Activated T-cell treated with anti-CD3 and anti-CD28 coated beads, Interleukin-2, amount 50 U/mL, for 4 hours (primary cell): ENCODE results near the gene CYB5B. TPM values are rescaled to one million over a fixed set of nuclear protein-coding genes. Genes with fewer than 3 reads are reported as not detected.

Experiments used
- ATAC-seq, 2 donors: fragments of 200-7000 bp; cut with Tn5 transposase; one replicate each; pipeline ENCODE4 v1.10.0; 2021
- DNase-seq: peaks from one replicate; pipeline ENCODE4 v3.0.0-alpha.2; 2020
- H3K27me3 Mint-ChIP-seq: one replicate; pipeline ENCODE4 v1.8.0; 2021; ENCODE audit warnings: low read depth, mixed read lengths
- H3K36me3 Mint-ChIP-seq: one replicate; pipeline ENCODE4 v1.8.0; 2022; ENCODE audit warnings: mixed read lengths; ENCODE audit not compliant: insufficient read depth
- H3K4me1 Mint-ChIP-seq: one replicate; pipeline ENCODE4 v1.8.0; 2021; ENCODE audit warnings: low read depth, mixed read lengths
- H3K4me3 Mint-ChIP-seq: one replicate; pipeline ENCODE4 v1.8.0; 2021; ENCODE audit warnings: mild to moderate bottlenecking, moderate library complexity, mixed read lengths
- H3K9me3 Mint-ChIP-seq: one replicate; pipeline ENCODE4 v1.8.0; 2021; ENCODE audit warnings: mixed read lengths
- total RNA-seq, 3 donors: library from RNA; stranded (reverse); gene quantifications; one replicate each; pipeline ENCODE4 v1.2.1, GENCODE V29; 2021

CYB5B gene
- total RNA-seq, 3 donors from 2014 or later: 112 to 124 (median 114) TPM

DNA sequence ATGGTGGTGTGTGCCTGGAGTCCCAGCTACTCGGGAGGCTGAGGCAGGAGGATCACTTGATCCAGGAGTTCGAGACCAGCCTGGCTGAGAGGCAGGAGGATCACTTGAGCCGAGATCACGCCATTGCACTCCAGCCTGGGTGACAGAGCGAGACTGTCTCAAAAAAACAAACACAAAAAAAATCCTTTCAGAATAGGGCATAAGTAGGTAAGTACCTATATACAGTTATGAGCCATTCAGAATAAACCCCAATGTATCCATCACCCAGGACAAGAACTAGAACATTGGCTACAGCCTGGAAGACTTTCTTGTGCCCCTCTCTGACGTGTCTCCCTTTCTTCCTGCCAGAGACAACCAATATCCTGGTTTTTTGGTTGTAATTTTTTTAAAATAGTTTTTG, 54.3 kb downstream of the CYB5B start:
- Mint-ChIP-seq H3K4me1 (no peaks in the 10 kb centered on the region), H3K9me3 (no peaks in the 10 kb centered on the region), H3K27me3 (no peaks in the 10 kb centered on the region), H3K36me3 (peaks cover 2% of the 10 kb centered on the region), H3K4me3 (no peak overlapping the region)
- DNase-seq: no peak
- ATAC-seq: no peak

DNA sequence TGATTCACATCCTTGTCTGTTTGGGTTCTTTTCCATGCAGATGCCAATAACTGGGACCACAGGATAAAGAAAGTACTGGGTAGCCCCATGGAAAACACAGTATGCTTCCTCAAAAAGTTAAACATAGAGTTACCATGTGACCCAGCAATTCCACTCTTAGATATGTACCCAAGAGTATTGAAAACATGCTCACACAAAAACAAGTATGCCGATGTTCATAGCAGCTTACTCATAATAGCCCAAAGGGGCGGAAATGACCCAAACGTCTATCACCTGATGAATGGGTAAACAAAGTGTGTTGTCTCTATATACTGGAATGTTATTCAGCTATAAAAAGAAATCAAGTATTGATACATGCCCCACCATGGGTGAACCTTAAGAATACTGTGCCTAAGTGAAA, 55.4 kb downstream of the CYB5B start:
- Mint-ChIP-seq H3K9me3 (no peaks in the 10 kb centered on the region), H3K4me1 (no peaks in the 10 kb centered on the region), H3K4me3 (no peak overlapping the region), H3K27me3 (no peaks in the 10 kb centered on the region), H3K36me3 (peaks cover 2% of the 10 kb centered on the region)
- DNase-seq (no peak), ATAC-seq (no peak)

DNA sequence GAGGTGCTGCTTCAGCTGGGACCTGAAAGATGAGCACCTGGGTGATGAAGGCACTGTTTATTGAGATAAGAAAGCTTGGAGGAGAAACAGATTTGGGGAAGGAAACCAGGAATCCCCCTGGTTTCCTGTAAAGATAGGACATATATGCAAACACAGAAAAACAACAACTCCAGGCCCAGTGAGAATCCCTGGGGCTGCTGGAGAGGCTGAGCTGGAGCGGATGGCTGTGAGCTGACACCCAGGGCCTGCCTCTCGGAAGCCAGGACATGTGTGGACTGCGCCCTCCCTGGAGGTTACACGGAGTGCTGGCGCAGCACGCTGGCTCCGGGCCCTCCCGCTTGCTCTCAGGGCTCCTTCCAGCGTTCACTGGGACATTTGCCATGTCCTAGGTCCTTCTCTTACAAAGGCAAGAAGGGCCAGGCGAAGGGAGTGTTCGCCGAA, 57.5 kb downstream of the CYB5B start:
- DNase-seq: no peak
- Mint-ChIP-seq H3K27me3 (peaks cover 4% of the 10 kb centered on the region), H3K4me1 (no peaks in the 10 kb centered on the region), H3K4me3 (no peak overlapping the region), H3K36me3 (peaks cover 2% of the 10 kb centered on the region), H3K9me3 (no peaks in the 10 kb centered on the region)
- no peak for ATAC-seq

DNA sequence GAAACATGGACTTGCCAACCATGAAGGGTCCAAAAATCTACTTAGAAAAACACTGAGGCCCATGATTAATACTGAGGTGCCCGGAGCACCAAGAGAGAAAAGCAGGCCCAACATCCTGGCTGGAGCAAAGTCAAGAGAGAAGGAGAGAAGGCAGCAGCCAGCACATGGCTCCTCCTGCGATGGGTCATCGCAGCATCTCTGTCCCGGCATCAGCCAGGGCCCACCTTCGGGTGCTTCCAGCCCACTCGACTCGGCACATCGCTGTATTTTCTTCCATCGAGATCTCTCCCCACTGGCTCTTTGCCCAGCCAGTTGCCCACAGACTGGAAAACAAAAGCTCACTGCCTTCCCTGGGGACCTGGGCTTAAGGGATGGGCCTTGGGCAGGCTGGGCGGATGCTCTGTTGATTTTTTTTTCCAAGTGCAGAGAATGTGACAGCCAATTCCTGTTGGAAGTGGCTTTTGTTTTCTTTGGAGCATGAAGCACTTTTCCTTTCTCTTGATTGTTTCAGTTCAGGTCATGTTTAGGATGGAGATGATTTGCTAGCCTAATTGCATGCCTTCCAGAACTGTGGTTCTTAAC, 58.1 kb downstream of the CYB5B start:
- Mint-ChIP-seq H3K4me1 (no peaks in the 10 kb centered on the region), H3K36me3 (peaks cover 2% of the 10 kb centered on the region), H3K9me3 (no peaks in the 10 kb centered on the region), H3K27me3 (peaks cover 4% of the 10 kb centered on the region), H3K4me3 (no peak overlapping the region)
- no peak for ATAC-seq
- DNase-seq: no peak

DNA sequence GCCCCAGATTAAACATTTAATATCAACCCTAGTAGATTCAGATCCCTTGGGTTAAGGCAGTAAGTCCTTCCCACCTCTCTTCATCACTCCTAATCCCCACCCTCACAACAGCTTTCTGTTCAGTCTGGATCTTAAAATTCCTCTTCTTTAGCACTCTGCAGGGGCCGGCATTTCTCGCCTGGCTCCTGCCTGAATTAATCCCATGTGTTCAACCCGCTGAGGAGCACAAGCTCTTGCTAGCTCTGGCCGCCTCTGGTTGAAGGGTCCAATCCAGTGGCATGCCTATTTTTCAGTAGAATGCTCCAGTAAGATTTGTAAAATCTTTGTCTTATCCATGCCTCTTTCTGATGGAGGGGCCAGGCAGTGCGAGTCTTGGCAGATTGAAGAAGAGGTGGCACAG, 59.2 kb downstream of the CYB5B start:
- Mint-ChIP-seq H3K4me1 (no peaks in the 10 kb centered on the region), H3K36me3 (peaks cover 2% of the 10 kb centered on the region), H3K9me3 (no peaks in the 10 kb centered on the region), H3K4me3 (no peak overlapping the region), H3K27me3 (peaks cover 4% of the 10 kb centered on the region)
- no peak for DNase-seq
- no peak for ATAC-seq

DNA sequence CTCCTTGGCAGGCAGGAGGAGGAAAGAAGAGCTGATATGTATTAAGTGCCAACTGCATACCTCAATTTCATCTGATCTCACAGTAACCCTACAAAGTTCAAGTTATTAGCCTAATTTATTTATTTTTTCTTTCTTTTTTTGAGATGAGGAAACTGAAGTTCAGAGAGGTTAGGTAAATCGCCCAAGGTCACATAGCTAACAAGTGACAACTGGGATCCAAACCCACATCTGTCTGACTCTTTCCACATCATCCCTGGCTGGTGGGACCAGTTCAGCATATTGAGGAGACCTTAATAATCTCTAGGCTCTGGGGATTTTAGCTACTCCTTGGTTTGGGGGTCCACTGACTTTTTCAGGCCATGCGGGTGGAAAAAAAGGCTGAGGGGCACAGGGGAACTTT, 60.9 kb downstream of the CYB5B start:
- Mint-ChIP-seq H3K4me1 (no peaks in the 10 kb centered on the region), H3K4me3 (no peak overlapping the region), H3K27me3 (peaks cover 4% of the 10 kb centered on the region), H3K9me3 (no peaks in the 10 kb centered on the region), H3K36me3 (no peaks in the 10 kb centered on the region)
- ATAC-seq: no peak
- DNase-seq: no peak

DNA sequence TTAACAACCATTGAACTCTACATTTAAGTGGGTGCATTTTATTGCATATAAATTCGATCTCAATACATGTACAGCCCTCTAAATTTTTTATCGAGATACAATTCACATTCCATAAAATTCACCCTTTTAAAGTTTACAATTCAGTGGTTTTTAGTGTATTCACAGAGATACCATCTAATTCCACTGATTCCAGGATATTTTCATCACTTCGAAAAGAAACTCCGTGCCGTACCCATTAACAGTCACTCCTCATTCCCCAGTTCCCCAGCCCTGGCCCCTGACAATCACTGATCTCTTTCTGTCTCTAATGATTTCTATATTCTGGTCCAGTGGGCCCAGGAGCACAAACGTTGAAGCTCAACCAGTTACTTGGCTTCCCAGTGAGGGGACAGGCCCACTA, 61.4 kb downstream of the CYB5B start:
- ATAC-seq: no peak
- H3K36me3 Mint-ChIP-seq: no peaks in the 10 kb centered on the region
- no peaks in the 10 kb centered on the region for H3K9me3 Mint-ChIP-seq
- H3K4me3 Mint-ChIP-seq: no peak overlapping the region
- no peaks in the 10 kb centered on the region for H3K4me1 Mint-ChIP-seq
- peaks cover 4% of the 10 kb centered on the region for H3K27me3 Mint-ChIP-seq
- no peak for DNase-seq

DNA sequence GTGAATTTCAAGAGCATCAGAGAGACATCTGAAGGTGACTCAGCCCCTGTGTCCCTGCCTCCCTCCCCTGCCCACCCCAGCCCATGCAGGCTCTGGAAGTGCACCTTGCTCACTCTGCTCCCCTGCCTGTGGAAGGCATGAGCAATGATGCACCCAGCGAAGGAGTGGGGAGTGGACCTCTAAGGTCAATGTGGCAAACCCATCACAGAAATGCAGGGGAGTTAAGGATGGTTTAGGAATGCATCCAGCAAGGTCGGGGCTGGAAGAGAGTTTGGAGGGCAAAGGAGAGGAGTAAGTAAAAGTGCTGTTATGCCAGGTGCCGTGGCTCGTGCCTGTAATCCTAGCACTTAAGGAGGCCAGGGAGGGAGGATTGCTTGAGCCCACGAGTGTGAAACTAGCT, 61.9 kb downstream of the CYB5B start:
- no peak overlapping the region for H3K4me3 Mint-ChIP-seq
- H3K4me1 Mint-ChIP-seq: no peaks in the 10 kb centered on the region
- DNase-seq: no peak
- H3K36me3 Mint-ChIP-seq: no peaks in the 10 kb centered on the region
- no peak for ATAC-seq
- H3K27me3 Mint-ChIP-seq: peaks cover 4% of the 10 kb centered on the region
- H3K9me3 Mint-ChIP-seq: no peaks in the 10 kb centered on the region

DNA sequence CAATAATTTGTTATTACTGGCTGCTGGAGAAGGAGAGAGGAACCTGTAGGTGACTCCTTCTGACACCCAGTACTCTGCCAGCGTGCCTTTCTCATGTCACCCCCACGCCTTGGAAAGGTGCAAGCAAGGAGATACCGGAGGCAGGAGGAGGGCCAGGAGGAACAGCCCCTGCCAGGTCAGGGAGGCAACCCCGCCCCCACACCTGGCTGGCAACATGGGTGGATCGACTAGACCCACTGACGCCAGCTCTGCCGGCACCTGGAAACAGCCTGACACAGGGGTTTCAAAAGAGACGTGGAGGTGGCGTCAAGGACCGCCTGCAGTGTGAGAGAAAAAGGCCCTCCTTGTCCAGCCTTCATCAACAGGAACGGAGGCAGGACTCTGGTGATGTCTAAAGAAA, 62.3 kb downstream of the CYB5B start:
- Mint-ChIP-seq H3K36me3 (no peaks in the 10 kb centered on the region), H3K27me3 (peaks cover 4% of the 10 kb centered on the region), H3K4me1 (no peaks in the 10 kb centered on the region), H3K9me3 (no peaks in the 10 kb centered on the region), H3K4me3 (no peak overlapping the region)
- ATAC-seq: no peak
- no peak for DNase-seq

DNA sequence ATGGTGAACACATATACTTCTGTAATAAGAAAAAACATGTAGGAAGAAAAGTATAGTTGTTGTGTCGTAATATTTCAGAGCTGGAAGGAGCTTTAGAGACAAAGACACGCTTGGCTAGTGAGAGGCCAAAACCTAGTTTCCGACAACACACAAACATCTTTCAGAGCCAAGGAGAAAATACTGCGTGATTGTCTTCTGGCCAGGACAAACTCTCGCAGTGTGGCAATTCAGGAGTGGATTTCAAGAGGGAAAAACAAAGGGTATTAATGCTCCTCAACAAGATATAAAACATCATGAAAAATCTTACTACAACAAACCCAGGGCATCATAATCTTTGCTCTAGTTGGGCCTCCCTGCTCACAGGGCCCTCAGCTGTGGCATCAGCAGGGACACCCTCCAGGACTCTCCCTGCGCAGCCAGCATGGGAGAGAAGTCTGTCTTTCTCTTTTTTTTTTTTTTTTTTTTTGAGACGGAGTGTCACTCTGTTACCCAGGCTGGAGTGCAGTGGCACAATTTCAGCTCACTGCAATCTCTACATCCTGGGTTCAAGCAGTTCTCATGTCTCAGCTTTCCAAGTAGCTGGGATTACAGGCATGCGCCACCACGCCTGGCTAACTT, 66.4 kb downstream of the CYB5B start:
- no peak overlapping the region for H3K4me3 Mint-ChIP-seq
- no peak for DNase-seq
- H3K4me1 Mint-ChIP-seq: no peaks in the 10 kb centered on the region
- H3K27me3 Mint-ChIP-seq: peaks cover 4% of the 10 kb centered on the region
- no peaks in the 10 kb centered on the region for H3K36me3 Mint-ChIP-seq
- no peak for ATAC-seq
- H3K9me3 Mint-ChIP-seq: no peaks in the 10 kb centered on the region

DNA sequence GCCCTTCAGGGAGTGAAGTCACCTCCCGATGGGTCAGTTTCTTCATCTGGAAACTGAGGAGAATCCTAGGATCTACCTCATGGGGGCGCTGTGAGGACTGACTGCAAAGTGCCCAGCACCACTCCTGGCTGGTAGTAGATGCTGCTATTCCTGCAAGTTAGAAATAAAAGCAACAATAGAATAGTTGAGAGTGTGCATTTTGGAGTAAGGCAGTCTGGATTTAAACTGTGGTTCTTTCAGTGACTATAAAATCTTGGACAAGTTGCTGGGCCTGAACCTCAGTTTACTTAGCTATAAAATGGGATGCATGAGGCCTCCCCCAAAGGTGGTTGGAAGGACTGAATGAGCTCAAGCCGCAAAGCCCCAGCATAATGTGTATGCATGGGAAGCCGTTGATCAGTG, 70.6 kb downstream of the CYB5B start:
- ATAC-seq (peak in 1 of 2 donors; percentile 40), DNase-seq (peak; percentile 33)
- H3K4me1 Mint-ChIP-seq: no peaks in the 10 kb centered on the region
- no peaks in the 10 kb centered on the region for H3K36me3 Mint-ChIP-seq
- no peaks in the 10 kb centered on the region for H3K27me3 Mint-ChIP-seq
- no peak overlapping the region for H3K4me3 Mint-ChIP-seq
- H3K9me3 Mint-ChIP-seq: no peaks in the 10 kb centered on the region

DNA sequence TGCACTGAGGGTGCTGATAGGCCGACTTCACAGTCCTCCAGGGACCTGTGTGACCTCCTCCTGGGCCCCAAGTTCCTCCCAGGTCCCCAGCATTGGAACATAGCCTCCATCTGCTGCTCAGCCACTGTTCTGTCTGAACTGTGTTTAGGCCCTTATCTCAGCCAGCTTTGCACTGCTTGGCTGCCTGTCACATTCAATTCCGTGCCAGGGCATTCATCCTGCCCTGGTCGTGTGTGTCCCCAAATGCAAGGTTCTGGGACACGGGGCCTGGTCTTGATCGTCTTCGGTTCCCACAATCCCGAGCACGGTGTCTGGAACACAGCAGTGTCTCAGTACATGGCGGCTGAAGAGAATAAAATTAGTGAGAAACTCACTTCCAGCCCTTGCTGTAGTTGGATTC, 71.4 kb downstream of the CYB5B start:
- ATAC-seq (no peak), DNase-seq (no peak)
- no peaks in the 10 kb centered on the region for H3K27me3 Mint-ChIP-seq
- no peak overlapping the region for H3K4me3 Mint-ChIP-seq
- H3K36me3 Mint-ChIP-seq: no peaks in the 10 kb centered on the region
- H3K9me3 Mint-ChIP-seq: no peaks in the 10 kb centered on the region
- H3K4me1 Mint-ChIP-seq: no peaks in the 10 kb centered on the region

DNA sequence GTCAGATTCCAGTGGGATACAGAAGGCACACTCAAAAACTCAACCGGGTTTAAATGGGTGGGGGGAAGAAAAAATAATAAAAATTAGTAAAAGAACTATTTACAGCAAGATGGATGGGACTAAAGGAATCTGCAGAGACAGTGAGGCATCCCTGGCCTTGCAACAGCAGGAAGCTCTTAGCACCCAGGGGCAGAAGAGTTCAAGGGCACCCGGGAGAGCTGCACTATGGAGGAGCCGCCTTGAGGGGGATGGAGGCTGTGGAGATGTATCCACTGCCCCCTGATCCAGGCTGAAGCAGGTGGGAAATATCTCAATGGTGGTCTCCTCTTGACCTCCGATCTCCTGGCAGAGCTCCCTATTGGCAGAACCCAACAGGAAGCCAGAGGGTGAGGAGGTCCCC, 72.0 kb downstream of the CYB5B start:
- H3K4me3 Mint-ChIP-seq: no peak overlapping the region
- no peaks in the 10 kb centered on the region for H3K9me3 Mint-ChIP-seq
- ATAC-seq (no peak), DNase-seq (no peak)
- no peaks in the 10 kb centered on the region for H3K4me1 Mint-ChIP-seq
- no peaks in the 10 kb centered on the region for H3K36me3 Mint-ChIP-seq
- H3K27me3 Mint-ChIP-seq: no peaks in the 10 kb centered on the region

DNA sequence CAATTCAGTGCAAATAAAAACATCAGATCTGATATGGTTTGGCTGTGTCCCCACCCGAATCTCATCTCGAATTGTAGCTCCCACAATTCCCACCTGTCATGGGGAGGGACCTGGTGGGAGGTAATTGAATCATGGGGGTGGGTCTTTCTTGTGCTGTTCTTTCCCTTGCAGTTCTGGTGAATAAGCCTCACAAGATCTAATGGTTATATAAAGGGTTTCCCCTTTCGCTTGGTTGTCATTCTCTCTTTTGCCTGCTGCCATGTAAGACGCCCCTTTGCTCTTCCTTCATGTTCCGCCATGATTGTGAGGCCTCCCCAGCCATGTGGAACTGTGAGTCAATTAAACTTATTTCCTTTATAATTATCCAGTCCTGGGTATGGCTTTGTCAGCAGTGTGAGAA, 72.5 kb downstream of the CYB5B start:
- Mint-ChIP-seq H3K9me3 (no peaks in the 10 kb centered on the region), H3K4me3 (no peak overlapping the region), H3K4me1 (peaks cover under 1% of the 10 kb centered on the region), H3K27me3 (no peaks in the 10 kb centered on the region), H3K36me3 (no peaks in the 10 kb centered on the region)
- DNase-seq: no peak
- ATAC-seq: no peak

DNA sequence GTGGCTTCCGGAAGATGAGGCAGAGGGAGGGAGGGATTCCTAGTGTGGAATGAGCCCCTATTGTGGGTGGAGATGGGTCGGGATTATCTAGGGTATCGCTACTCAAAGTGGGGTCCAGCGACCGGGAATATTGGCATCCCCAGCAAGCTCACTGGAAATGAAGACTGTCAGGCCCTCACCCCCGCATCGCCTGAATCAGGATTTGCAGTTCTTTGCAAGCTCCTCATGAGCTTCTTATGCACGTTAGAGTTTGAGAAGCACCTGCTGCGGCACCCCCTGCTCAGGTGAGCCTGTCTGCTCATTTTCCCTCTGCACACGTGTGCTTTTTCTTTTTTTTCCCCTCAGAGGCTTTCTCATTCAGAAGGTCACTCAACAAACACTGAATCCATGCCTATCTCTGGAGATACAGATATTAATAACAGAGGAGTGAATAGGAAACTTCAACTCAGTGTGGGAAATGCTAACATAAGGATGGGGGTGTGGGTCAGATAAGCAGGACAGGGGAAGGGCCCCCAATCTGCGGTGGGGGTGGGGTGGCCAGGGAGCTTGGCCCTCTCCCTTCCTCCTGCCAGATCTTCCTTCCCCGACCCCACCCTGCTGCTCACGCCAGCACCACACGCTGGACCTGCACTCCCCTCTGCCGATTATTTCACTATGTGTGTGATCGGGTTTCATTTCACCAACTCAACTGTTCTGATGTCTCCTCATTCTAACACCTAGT, 73.6 kb downstream of the CYB5B start:
- Mint-ChIP-seq H3K36me3 (no peaks in the 10 kb centered on the region), H3K9me3 (no peaks in the 10 kb centered on the region), H3K4me1 (peaks cover 6% of the 10 kb centered on the region), H3K4me3 (no peak overlapping the region), H3K27me3 (no peaks in the 10 kb centered on the region)
- no peak for DNase-seq
- ATAC-seq: no peak
